ENCODE data around the gene SCN10A. TPM values are rescaled to one million over a fixed set of nuclear protein-coding genes. Genes with fewer than 3 reads are reported as not detected.

The SCN10A gene
- total and polyA plus RNA-seq, 2 experiments from 2014 or later = not detected

DNA sequence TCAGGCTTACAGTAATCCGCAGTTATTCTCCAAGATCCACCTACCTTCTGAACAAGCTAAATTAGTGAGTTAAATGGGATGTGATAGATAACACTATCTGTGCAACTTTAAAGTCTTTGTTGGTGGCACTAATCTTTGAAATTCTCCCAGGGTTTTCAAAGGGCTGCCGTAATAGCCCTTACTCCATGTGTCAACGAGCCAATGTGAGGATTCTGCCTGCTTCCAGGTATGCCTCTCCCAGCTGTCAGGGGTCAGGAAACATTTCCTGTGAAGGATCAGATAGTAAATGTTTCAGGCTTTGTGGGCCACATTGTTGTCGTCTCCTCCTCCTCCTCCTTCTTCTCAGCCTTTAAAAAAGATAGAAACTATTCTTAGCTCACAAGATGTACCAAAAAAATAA, 146.3 kb downstream of the SCN10A start:
- DNase-seq (ENCODE audit: low read depth in 1 of 2, low spot score in 1 of 2) = peak in 1 of 2 donors; percentile 40
- TF ChIP-seq, protein P1, sequence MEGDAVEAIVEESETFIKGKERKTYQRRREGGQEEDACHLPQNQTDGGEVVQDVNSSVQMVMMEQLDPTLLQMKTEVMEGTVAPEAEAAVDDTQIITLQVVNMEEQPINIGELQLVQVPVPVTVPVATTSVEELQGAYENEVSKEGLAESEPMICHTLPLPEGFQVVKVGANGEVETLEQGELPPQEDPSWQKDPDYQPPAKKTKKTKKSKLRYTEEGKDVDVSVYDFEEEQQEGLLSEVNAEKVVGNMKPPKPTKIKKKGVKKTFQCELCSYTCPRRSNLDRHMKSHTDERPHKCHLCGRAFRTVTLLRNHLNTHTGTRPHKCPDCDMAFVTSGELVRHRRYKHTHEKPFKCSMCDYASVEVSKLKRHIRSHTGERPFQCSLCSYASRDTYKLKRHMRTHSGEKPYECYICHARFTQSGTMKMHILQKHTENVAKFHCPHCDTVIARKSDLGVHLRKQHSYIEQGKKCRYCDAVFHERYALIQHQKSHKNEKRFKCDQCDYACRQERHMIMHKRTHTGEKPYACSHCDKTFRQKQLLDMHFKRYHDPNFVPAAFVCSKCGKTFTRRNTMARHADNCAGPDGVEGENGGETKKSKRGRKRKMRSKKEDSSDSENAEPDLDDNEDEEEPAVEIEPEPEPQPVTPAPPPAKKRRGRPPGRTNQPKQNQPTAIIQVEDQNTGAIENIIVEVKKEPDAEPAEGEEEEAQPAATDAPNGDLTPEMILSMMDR (IDR thresholded peaks at IDR 0.05; ENCODE audit: low read depth, low read length) = no peak
- Histone ChIP-seq H3K9me3 (ENCODE audit: low read depth) (no peaks in the 10 kb centered on the region), H3K27ac (no peak overlapping the region), H3K4me1 (ENCODE audit: low read depth) (peaks cover 4% of the 10 kb centered on the region), H3K36me3 (no peaks in the 10 kb centered on the region), H3K27me3 (peaks cover 9% of the 10 kb centered on the region), H3K4me3 (no peak overlapping the region)

DNA sequence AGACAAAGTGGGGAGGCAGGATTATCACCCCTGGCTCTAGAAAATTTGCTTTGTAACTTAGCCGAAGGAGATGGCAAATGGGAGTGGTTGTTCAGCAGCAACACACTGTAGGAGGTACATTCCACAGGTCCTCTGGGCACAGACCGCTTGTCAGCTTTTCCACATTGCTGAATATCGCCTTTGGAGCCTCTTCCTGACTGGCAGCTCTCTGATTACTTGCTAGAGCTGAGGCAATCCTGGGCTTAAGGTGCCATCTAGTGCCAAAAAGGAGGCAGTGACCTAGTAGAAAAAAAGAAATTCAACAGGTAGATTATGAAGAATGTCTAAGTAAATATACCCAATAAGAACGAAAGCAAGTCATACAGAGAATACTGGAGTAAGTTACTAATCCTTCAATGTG, 153.5 kb downstream of the SCN10A start:
- TF ChIP-seq, protein P1 (IDR thresholded peaks at IDR 0.05; ENCODE audit: low read depth, low read length) = peak; percentile 42
- no peaks in the 10 kb centered on the region for H3K36me3 ChIP-seq
- peak in 1 of 2 donors; percentile 47 for DNase-seq (ENCODE audit: low read depth in 1 of 2, low spot score in 1 of 2)
- peaks cover 6% of the 10 kb centered on the region for H3K27me3 ChIP-seq
- H3K4me1 ChIP-seq (ENCODE audit: low read depth) = peaks cover 21% of the 10 kb centered on the region
- H3K27ac ChIP-seq = no peak overlapping the region
- H3K9me3 ChIP-seq (ENCODE audit: low read depth) = no peaks in the 10 kb centered on the region
- no peak overlapping the region for H3K4me3 ChIP-seq

DNA sequence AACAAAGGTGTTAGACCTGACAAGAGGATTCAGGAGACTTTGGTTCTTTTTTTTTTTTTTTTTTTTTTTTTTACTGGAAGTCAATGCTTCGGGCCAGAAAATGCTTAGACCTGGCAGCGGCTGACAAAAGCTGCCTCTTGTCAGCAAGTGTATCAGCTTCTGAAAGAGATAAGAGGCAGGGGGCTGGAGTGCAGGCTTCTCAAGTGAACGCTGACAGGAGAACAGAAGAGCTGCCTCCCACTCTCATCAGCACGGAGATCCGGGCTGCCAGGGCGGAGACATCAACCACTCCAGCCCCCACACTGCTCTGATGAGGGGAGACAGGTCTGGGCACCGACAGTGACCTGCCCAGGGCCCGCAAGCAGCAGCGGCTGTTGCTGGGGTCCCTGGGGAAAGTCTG, 157.2 kb downstream of the SCN10A start:
- Histone ChIP-seq H3K9me3 (ENCODE audit: low read depth) (no peaks in the 10 kb centered on the region), H3K36me3 (no peaks in the 10 kb centered on the region), H3K27me3 (peaks cover 17% of the 10 kb centered on the region), H3K27ac (no peak overlapping the region), H3K4me3 (no peak overlapping the region), H3K4me1 (ENCODE audit: low read depth) (peaks cover 32% of the 10 kb centered on the region)
- TF ChIP-seq, protein P1 (IDR thresholded peaks at IDR 0.05; ENCODE audit: low read depth, low read length) = no peak
- peak in 1 of 2 donors; percentile 66 for DNase-seq (ENCODE audit: low read depth in 1 of 2, low spot score in 1 of 2)

DNA sequence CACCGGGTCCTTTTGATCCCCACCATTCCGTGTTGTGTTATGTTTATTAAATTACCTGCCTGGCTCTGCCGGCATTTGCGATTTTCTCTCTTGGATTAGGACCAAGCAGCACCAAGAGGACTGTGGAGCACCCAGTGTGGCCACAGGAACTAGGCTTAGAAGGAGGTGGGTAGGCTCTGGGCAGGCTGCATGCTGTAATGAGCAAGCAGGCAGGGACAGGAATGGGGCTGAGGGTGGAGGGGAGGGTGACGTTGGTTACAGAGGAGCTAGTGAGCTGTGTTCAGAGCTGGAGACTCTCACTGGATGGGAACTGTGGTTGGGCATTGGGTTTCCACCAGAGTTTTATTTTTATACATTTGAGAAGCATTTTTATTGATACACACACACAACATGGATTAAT, 158.6 kb downstream of the SCN10A start:
- no peak for DNase-seq (ENCODE audit: low read depth in 1 of 2, low spot score in 1 of 2)
- no peak overlapping the region for H3K27ac ChIP-seq

DNA sequence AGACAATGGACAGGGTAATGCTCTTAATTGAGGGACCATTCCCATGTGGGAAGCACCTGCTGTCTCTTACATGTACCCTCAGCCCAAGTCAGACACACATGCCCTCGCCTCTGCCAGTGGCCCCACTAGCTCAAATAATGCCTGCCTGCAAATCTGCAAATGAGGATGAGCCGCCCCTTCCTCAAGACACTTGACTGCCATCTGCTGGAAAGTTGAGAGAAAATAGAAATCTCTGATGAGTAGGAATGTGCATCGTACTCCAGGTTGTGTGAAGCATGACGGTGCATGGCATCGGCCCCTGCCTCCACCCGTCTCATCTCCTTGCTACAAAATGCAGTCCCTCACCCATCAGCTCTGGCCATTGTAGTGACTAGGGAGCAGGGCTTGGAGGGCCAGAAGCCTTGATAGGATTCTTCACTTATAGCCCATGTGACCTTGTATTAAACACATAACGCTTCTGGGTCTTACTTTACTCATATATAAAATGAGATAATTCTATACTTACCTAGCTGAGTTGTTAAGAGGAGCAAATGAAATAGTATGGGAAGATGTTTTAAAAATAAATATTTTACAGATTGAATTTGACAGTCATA, 160.2 kb downstream of the SCN10A start:
- DNase-seq (ENCODE audit: low read depth in 1 of 2, low spot score in 1 of 2) = peak; percentile 54 to 65
- Histone ChIP-seq H3K4me1 (ENCODE audit: low read depth) (peaks cover 34% of the 10 kb centered on the region), H3K9me3 (ENCODE audit: low read depth) (no peaks in the 10 kb centered on the region), H3K36me3 (no peaks in the 10 kb centered on the region), H3K4me3 (no peak overlapping the region), H3K27me3 (peaks cover 48% of the 10 kb centered on the region), H3K27ac (no peak overlapping the region)
- TF ChIP-seq, protein P1 (IDR thresholded peaks at IDR 0.05; ENCODE audit: low read depth, low read length) = peak; percentile 55

More for the DNA sequence above, 158.6 kb downstream of the SCN10A start:
- H3K36me3 ChIP-seq = no peaks in the 10 kb centered on the region
- H3K4me1 ChIP-seq (ENCODE audit: low read depth) = peaks cover 32% of the 10 kb centered on the region
- H3K27me3 ChIP-seq = peaks cover 32% of the 10 kb centered on the region
- TF ChIP-seq, protein P1 (IDR thresholded peaks at IDR 0.05; ENCODE audit: low read depth, low read length) = no peak
- no peak overlapping the region for H3K4me3 ChIP-seq
- H3K9me3 ChIP-seq (ENCODE audit: low read depth) = no peaks in the 10 kb centered on the region
